Activated CD4-positive, alpha-beta T cell treated with anti-CD3 and anti-CD28 coated beads, Interleukin-2, amount 50 U/mL, for 48 hours (primary cell): Measurements from ENCODE around the gene PCDH12.
A peak's percentile ranks its signal among the peaks of the same experiment; 100 is the strongest.

ENCODE experiments used
- DNase-seq, 2 experiments: peaks; one replicate each; pipeline ENCODE4 v3.0.0-alpha.2; 2020

PCDH12 gene

GRCh38 chr5:141966275-141966962 is 8.4 kb upstream of the PCDH12 start:
- DNase-seq = no peak

- no peak for DNase-seq
These were observed 7.1 kb upstream of the PCDH12 start for GRCh38 chr5:141965071-141965470.

- DNase-seq = no peak
These were observed 5.7 kb upstream of the PCDH12 start for GRCh38 chr5:141963701-141964100.

GRCh38 chr5:141961466-141961865 is 3.5 kb upstream of the PCDH12 start:
- DNase-seq = no peak

GRCh38 chr5:141960449-141961323 is 2.7 kb upstream of the PCDH12 start:
- peak; percentile 92 to 95 for DNase-seq

- DNase-seq = peak; percentile 27 to 36
These were observed 2.0 kb upstream of the PCDH12 start for GRCh38 chr5:141960018-141960417.

GRCh38 chr5:141958546-141959172 is 657 bp upstream of the PCDH12 start:
- DNase-seq = peak; percentile 29 to 41

- DNase-seq = no peak
These were observed 520 bp downstream of the PCDH12 start for GRCh38 chr5:141957367-141957996.

- DNase-seq = no peak
These were observed 3.8 kb downstream of the PCDH12 start for GRCh38 chr5:141954194-141954593.

GRCh38 chr5:141952020-141952419 is 6.0 kb downstream of the PCDH12 start:
- DNase-seq = no peak

- peak; percentile 28 to 36 for DNase-seq
These were observed 6.6 kb downstream of the PCDH12 start for GRCh38 chr5:141951332-141951781.

GRCh38 chr5:141950207-141951005 is 7.6 kb downstream of the PCDH12 start:
- no peak for DNase-seq

GRCh38 chr5:141949511-141949910 is 8.5 kb downstream of the PCDH12 start:
- DNase-seq = no peak

GRCh38 chr5:141948812-141949211 is 9.2 kb downstream of the PCDH12 start:
- DNase-seq = no peak

GRCh38 chr5:141947316-141947715 is 10.7 kb downstream of the PCDH12 start:
- no peak for DNase-seq

GRCh38 chr5:141945511-141946051 is 12.4 kb downstream of the PCDH12 start:
- no peak for DNase-seq

GRCh38 chr5:141944076-141944475 is 13.9 kb downstream of the PCDH12 start:
- no peak for DNase-seq

- no peak for DNase-seq
These were observed 15.7 kb downstream of the PCDH12 start for GRCh38 chr5:141942185-141942857.

- no peak for DNase-seq
These were observed 16.2 kb downstream of the PCDH12 start for GRCh38 chr5:141941779-141942178.

GRCh38 chr5:141941307-141941706 is 16.7 kb downstream of the PCDH12 start:
- DNase-seq = no peak

GRCh38 chr5:141940695-141941271 is 17.2 kb downstream of the PCDH12 start:
- no peak for DNase-seq
